Esophagus (tissue), 2 donors: ENCODE data around the gene MYD88. TPM values are rescaled to one million over a fixed set of nuclear protein-coding genes. Genes with fewer than 3 reads are reported as not detected.

Experiments
- H3K27ac ChIP-seq, 2 donors: one replicate each; pipeline ENCODE4 v1.5.1; 2013; ENCODE audit warnings: low read depth in 2 of 2, mild to moderate bottlenecking in 2 of 2, inconsistent platforms in 1 of 2, low read length in 1 of 2, moderate library complexity in 1 of 2
- H3K27me3 ChIP-seq, 2 donors: one replicate each; pipeline ENCODE4 v1.6.1; 2013; ENCODE audit warnings: low read length in 2 of 2, control low read depth in 1 of 2, mild to moderate bottlenecking in 1 of 2; ENCODE audit not compliant: insufficient read depth in 2 of 2, control insufficient read depth in 1 of 2
- H3K36me3 ChIP-seq, 2 donors: one replicate each; pipeline ENCODE4 v1.6.1; 2013; ENCODE audit warnings: low read length in 1 of 2; ENCODE audit not compliant: control insufficient read depth in 2 of 2, insufficient read depth in 2 of 2
- H3K4me1 ChIP-seq, 2 donors: one replicate each; pipeline ENCODE4 v1.6.1; 2013; ENCODE audit warnings: low read length in 1 of 2; ENCODE audit not compliant: control insufficient read depth in 2 of 2, insufficient read depth in 2 of 2
- H3K4me3 ChIP-seq, 2 donors: one replicate each; pipeline ENCODE4 v1.5.1; 2013; ENCODE audit warnings: low read length in 2 of 2, mild to moderate bottlenecking in 2 of 2, low read depth in 1 of 2, moderate library complexity in 1 of 2
- H3K9me3 ChIP-seq, 2 donors: one replicate each; pipeline ENCODE4 v1.6.1; 2013; ENCODE audit warnings: mild to moderate bottlenecking in 2 of 2, low read depth in 1 of 2, low read length in 1 of 2, moderate library complexity in 1 of 2; ENCODE audit not compliant: control insufficient read depth in 2 of 2, insufficient read depth in 1 of 2
- WGBS, 2 donors: extraction: QIAGEN DNeasy Blood & Tissue Kit; methylation state at CpG; one replicate each; pipeline ENCODE4 v1.1.7; 2013; 5-methylcytosine and 5-hydroxymethylcytosine counted together
- polyA plus RNA-seq, 2 donors: library from polyadenylated mRNA; stranded (reverse); fragments of 200-250 nt; gene quantifications; one replicate each; pipeline ENCODE4 v1.2.3, GENCODE V29; 2013
- donor health status: healthy with polysubstance abuse.
- donor health status: Bipolar disorder and iron deficiency.

The MYD88 gene
- polyA plus RNA-seq, 2 donors = 26.5 to 44.0 TPM

GRCh38 chr3:38101811-38102443 lies 36.5 kb upstream of the MYD88 start:
- Histone ChIP-seq H3K4me1 (no peaks in the 10 kb centered on the region), H3K36me3 (no peaks in the 10 kb centered on the region), H3K27me3 (no peaks in the 10 kb centered on the region), H3K9me3 (no peaks in the 10 kb centered on the region), H3K4me3 (no peak overlapping the region), H3K27ac (no peak overlapping the region)
- 86 to 87% methylated on average over 6 of the region's 6 CpGs for WGBS, 2 donors

- Histone ChIP-seq H3K27ac (no peak overlapping the region), H3K4me3 (no peak overlapping the region), H3K9me3 (no peaks in the 10 kb centered on the region), H3K27me3 (no peaks in the 10 kb centered on the region), H3K36me3 (no peaks in the 10 kb centered on the region), H3K4me1 (no peaks in the 10 kb centered on the region)
- WGBS, 2 donors = 32 to 51% methylated on average over 1 of the region's 1 CpG
Measured at GRCh38 chr3:38102444-38102814, 36.0 kb upstream of the MYD88 start.

DNA sequence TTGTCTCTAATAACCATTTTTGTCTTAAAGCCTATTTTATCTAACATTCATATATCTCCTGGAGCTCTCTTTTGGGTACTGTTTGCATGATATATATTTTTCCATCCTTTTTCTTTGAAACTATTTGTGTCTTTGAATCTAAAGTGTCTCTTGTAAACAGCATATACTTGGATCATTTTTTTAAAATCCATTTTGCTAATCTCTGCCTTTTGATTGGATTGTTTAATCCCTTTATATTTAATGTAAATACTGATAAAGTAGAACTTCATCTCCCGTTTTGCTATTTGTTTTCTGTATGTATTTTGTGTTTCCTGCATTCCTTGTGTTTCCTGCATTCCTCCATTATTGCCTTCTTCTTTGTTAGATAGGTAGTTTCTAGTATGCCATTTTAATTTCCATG lies 32.9 kb upstream of the MYD88 start:
- Histone ChIP-seq H3K27me3 (no peaks in the 10 kb centered on the region), H3K27ac (no peak overlapping the region), H3K9me3 (no peaks in the 10 kb centered on the region), H3K36me3 (no peaks in the 10 kb centered on the region), H3K4me3 (no peak overlapping the region), H3K4me1 (peaks cover 0 to 1% of the 10 kb centered on the region in 2 donors)
- 58% methylated on average over 1 of the region's 1 CpG for WGBS, 2 donors

DNA sequence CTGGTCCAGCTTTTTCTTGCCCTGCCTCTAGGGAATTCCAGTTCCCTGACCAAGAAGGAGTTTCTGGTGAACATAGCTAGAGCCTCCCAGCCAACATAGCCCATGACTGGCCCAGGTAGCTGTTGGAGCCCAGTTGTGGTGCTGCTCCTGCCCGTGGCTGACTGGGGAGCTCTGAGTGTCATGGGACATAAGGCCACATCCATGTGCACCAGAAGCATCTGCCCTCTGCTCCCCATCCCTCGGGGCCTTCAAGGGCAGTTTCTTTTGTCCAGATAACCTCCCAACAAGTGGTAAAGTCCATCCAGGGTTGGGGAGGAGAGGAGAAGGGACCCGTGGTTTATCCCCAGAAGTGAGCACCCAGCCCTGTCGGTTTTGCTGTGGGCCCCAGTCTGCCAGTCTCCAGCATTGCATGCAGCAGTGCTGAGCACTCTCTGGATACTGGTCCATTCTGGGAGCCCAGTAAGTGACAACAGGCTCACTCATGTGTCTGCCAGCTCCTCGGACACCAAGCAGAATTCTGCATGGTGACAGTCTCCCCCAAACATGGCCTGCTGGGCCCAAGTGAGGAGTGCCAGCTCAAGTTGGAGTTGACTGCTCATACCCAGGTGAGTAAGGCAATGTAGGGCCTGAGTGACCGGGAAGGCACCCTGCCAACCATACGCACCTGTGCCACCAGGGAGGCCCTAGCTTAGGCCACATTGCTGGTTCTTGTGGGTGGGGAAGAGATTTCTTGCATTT lies 30.4 kb upstream of the MYD88 start:
- Histone ChIP-seq H3K4me1 (peaks cover 1 to 4% of the 10 kb centered on the region in 2 donors), H3K36me3 (no peaks in the 10 kb centered on the region), H3K4me3 (no peak overlapping the region), H3K27ac (no peak overlapping the region), H3K27me3 (no peaks in the 10 kb centered on the region), H3K9me3 (no peaks in the 10 kb centered on the region)
- WGBS, 2 donors = 85 to 93% methylated on average over 7 of the region's 7 CpGs

DNA sequence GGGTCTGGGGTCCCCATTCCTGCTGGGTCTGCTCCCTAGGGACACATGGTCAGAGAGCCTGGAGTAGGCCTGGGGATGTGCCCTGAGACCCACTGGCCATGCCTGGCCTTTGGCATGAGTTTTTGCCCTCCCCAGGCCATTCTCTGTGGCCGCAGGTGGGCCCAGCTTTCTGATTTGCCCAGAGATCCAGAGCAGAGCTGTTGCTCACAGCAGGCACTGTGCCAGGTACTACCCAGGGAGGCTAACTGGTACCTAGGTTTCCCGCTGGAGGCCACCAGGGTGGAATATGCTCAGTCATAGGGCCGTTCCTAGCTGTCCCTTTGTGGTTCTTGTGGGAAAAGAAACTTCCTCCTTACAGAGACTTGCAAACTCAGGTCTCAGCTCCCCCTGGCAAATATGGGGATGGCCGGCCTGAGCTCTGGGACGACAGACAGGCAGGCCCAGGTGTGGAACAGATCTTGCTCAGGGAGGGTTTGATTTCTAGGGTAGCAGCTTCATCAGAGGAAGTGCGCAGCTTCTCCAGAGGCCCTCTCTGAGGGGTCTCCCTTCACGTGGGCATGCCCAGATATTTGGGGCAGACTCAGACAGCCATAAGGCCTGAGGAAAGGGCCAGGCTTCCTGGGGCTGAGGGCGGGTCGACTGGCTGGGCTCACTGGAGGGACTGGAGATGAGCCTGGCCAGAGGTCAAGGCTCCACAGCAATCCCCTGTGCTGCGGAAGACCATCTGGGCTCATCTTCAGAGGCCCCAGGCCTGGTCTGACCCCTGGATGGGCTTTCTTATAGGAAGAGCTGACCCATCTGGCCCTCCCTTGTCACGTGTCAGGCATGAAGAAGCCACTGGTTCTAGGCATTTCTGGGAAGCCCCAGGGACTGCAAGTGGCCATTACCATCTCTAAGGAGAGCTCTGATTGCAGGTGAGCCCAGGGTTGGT lies 29.5 kb upstream of the MYD88 start:
- no peaks in the 10 kb centered on the region for H3K27me3 ChIP-seq
- no peak overlapping the region for H3K27ac ChIP-seq
- WGBS, 2 donors = 82 to 85% methylated on average over 11 of the region's 11 CpGs
- H3K4me1 ChIP-seq = peaks cover 1 to 4% of the 10 kb centered on the region in 2 donors
- H3K9me3 ChIP-seq = no peaks in the 10 kb centered on the region
- H3K4me3 ChIP-seq = no peak overlapping the region
- H3K36me3 ChIP-seq = no peaks in the 10 kb centered on the region

GRCh38 chr3:38109580-38110313 lies 28.7 kb upstream of the MYD88 start:
- Histone ChIP-seq H3K9me3 (no peaks in the 10 kb centered on the region), H3K27me3 (no peaks in the 10 kb centered on the region), H3K36me3 (no peaks in the 10 kb centered on the region), H3K4me1 (peaks cover 1 to 4% of the 10 kb centered on the region in 2 donors), H3K4me3 (no peak overlapping the region), H3K27ac (no peak overlapping the region)
- WGBS, 2 donors = 94 to 96% methylated on average over 17 of the region's 17 CpGs

DNA sequence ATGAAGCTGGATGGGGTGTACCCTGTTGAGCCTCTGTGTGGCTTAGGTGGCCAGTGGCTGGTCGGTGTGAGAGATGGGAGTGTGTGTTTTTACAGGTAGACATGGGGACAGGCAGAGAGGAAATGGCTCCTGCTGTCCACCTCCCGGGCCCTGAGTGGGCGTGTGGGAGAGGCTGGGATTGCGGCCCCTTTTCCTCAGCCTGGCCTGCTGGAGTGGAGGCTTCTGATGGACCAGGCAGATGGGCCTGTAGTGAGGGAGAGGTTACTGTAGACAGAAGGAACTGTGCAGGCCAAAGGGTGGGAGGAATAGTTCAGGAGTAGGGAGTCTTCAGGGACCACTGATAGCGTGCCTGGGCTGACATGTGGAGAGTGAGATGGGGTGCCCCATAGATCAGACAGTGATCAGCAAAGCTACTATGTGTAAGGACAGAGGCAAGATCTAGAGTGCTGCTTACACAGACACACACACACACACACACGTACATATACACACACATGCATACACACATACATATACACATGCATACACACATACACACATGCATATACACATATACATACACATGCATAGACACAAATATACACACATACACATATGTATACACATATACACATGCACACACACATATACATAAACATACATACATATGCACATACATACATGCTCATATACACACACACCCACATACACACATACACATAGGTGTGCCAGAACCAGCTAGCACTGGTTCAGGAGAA lies 28.0 kb upstream of the MYD88 start:
- Histone ChIP-seq H3K4me3 (no peak overlapping the region), H3K36me3 (no peaks in the 10 kb centered on the region), H3K9me3 (no peaks in the 10 kb centered on the region), H3K27me3 (no peaks in the 10 kb centered on the region), H3K4me1 (peaks cover 1 to 4% of the 10 kb centered on the region in 2 donors), H3K27ac (no peak overlapping the region)
- WGBS, 2 donors = 90 to 96% methylated on average over 6 of the region's 6 CpGs

- Histone ChIP-seq H3K9me3 (no peaks in the 10 kb centered on the region), H3K36me3 (no peaks in the 10 kb centered on the region), H3K4me3 (no peak overlapping the region), H3K27ac (no peak overlapping the region), H3K4me1 (peaks cover 1 to 4% of the 10 kb centered on the region in 2 donors), H3K27me3 (no peaks in the 10 kb centered on the region)
- 90 to 93% methylated on average over 4 of the region's 4 CpGs for WGBS, 2 donors
Measured at GRCh38 chr3:38111201-38111600, 27.3 kb upstream of the MYD88 start.
